ENCODE measurements around the gene TPT1. TPM values are rescaled to one million over a fixed set of nuclear protein-coding genes. Genes with fewer than 3 reads are reported as not detected.

Gene TPT1
- total and polyA plus RNA-seq, 2 of the 13 experiments (the other 11 are each of a cell fraction or from before 2014, with no cell fraction given) = 2,953 to 3,594 TPM

DNA sequence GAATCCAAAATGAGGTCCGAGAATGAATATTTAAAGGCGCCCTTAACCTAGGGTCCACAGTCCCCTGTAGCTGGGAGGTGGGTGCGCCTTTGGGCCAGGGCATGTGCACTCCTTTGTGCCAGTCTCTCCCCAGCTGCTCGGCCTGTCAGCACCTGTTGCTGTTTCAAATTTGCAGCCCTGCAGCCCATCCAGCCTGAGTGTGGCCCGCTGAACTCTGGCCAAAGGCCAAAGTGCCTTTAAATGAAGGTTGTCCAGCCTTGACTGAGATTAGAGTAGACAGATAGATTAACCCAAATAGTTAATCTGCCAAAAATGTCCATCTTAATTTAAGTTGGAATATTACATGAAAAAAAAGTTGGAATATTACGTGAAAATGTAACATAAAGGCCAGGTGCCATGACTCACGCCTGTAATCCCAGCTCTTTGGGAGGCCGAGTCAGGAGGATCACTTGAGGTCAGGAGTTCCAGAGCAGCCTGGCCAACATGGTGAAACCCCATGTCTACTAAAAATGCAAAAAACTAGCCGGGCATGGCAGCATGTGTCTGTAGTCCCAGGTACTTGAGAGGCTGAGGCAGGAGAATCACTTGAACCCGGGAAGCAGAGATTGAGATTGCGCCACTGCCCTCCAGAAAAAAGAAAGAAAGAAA is 25.3 kb downstream of the TPT1 start (continued):
- 0 out of 2 replicates have a peak, but pooled peaks have one; percentile 3 for TF ChIP-seq POGZ (CRISPR knock-in tag; IDR thresholded peaks at IDR 0.05)
- peak; percentile 57 for TF ChIP-seq NCOR1 (IDR thresholded peaks at IDR 0.05; ENCODE audit: borderline replicate concordance, low read length)
- TF ChIP-seq, protein P1, sequence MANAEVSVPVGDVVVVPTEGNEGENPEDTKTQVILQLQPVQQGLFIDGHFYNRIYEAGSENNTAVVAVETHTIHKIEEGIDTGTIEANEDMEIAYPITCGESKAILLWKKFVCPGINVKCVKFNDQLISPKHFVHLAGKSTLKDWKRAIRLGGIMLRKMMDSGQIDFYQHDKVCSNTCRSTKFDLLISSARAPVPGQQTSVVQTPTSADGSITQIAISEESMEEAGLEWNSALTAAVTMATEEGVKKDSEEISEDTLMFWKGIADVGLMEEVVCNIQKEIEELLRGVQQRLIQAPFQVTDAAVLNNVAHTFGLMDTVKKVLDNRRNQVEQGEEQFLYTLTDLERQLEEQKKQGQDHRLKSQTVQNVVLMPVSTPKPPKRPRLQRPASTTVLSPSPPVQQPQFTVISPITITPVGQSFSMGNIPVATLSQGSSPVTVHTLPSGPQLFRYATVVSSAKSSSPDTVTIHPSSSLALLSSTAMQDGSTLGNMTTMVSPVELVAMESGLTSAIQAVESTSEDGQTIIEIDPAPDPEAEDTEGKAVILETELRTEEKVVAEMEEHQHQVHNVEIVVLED (CRISPR knock-in tag; IDR thresholded peaks at IDR 0.05; ENCODE audit: borderline replicate concordance) = no peak
- no peak for TF ChIP-seq ZNF530 (CRISPR knock-in tag; IDR thresholded peaks at IDR 0.05; ENCODE audit: low read depth)
- TF ChIP-seq HNF4A (CRISPR knock-in tag; IDR thresholded peaks at IDR 0.05) = peak; percentile 85
- peak; percentile 49; the same call in 1 of the 2 replicates for TF ChIP-seq ZMYM2 (CRISPR knock-in tag; IDR thresholded peaks at IDR 0.05)
- no peak for TF ChIP-seq LCORL (IDR thresholded peaks at IDR 0.05)
- peak; percentile 49; the same call in 1 of the 2 replicates for TF ChIP-seq LCORL (CRISPR knock-in tag; IDR thresholded peaks at IDR 0.05)
- no peak for TF ChIP-seq ZNF230 (CRISPR knock-in tag; IDR thresholded peaks at IDR 0.05)
- TF ChIP-seq PHF21A (CRISPR knock-in tag; IDR thresholded peaks at IDR 0.05) = 0 out of 2 replicates have a peak, but pooled peaks have one; percentile 18
- TF ChIP-seq PCBP2 (optimal IDR thresholded peaks at IDR 0.05; ENCODE audit: low read depth, low read length, poor library complexity, severe bottlenecking) = no peak
- TF ChIP-seq MYC (CRISPR knock-in tag; IDR thresholded peaks at IDR 0.05; ENCODE audit: borderline replicate concordance) = peak; percentile 40; the same call in 1 of the 2 replicates
- no peak for TF ChIP-seq SYNCRIP (IDR thresholded peaks at IDR 0.05; ENCODE audit: insufficient read depth, low read depth, low read length)
- no peak for TF ChIP-seq CBX1 (IDR thresholded peaks at IDR 0.05; ENCODE audit: low read depth)
- TF ChIP-seq ARID2 (CRISPR knock-in tag; IDR thresholded peaks at IDR 0.05; ENCODE audit: borderline replicate concordance) = no peak
- peak; percentile 71 for TF ChIP-seq ZMYM3 (CRISPR knock-in tag; IDR thresholded peaks at IDR 0.05)

All from HepG2 (cell line).